PC-9 (cell line): ENCODE results near the gene KAT8. TPM values are rescaled to one million over a fixed set of nuclear protein-coding genes. Genes with fewer than 3 reads are reported as not detected.

Experiments
- BruUV-seq: library from RNA; stranded (reverse); fragments of 400-500 nt; replicated peaks from 2 replicates; lab custom pipeline; 2021; lab: Mats Ljungman, UMichigan
- CTCF ChIA-PET: fragments of 300-600 bp; sonication (Branson Sonifier 250); formaldehyde crosslinking; loops from one replicate; lab custom pipeline; 2022; ENCODE audit warnings: antibody characterized with exemption; lab: Charles Lee
- POLR2A ChIA-PET: fragments of 300-600 bp; sonication (Branson Sonifier 250); formaldehyde crosslinking; loops from one replicate; lab custom pipeline; 2022; ENCODE audit warnings: antibody characterized with exemption; ENCODE audit not compliant: unreplicated experiment; lab: Charles Lee
- DNase-seq, 2 experiments: peaks; one replicate each; pipeline versions ENCODE4 v3.0.0 to v3.0.0-alpha.2; 2015 to 2022; ENCODE audit warnings: mixed read lengths in 1 of 2
- H2AFZ ChIP-seq: fragments of 200-600 bp; sonication (generic); 2 replicates; pipeline ENCODE4 v1.8.1; 2017; ENCODE audit warnings: antibody characterized with exemption
- H3F3A ChIP-seq: fragments of 200-600 bp; sonication (generic); 2 replicates; pipeline ENCODE4 v1.8.1; 2017; ENCODE audit warnings: antibody characterized with exemption, mild to moderate bottlenecking, low read depth; ENCODE audit not compliant: insufficient read depth
- H3K27ac ChIP-seq: fragments of 200-600 bp; sonication (generic); 2 replicates; pipeline ENCODE4 v1.6.1; 2016; ENCODE audit warnings: mixed run types
- H3K27me3 ChIP-seq: fragments of 200-600 bp; sonication (generic); 2 replicates; pipeline ENCODE4 v1.6.1; 2016; ENCODE audit warnings: low read depth, mixed run types; ENCODE audit not compliant: insufficient read depth
- H3K36me3 ChIP-seq: fragments of 200-600 bp; sonication (generic); 2 replicates; pipeline ENCODE4 v1.6.1; 2016; ENCODE audit warnings: low read depth, mixed run types
- H3K4me1 ChIP-seq: fragments of 200-600 bp; sonication (generic); replicated peaks from 2 replicates; pipeline ENCODE4 v1.6.1; 2016; ENCODE audit warnings: mixed run types; ENCODE audit not compliant: insufficient read depth
- H3K4me2 ChIP-seq: fragments of 200-600 bp; sonication (generic); 2 replicates; pipeline ENCODE4 v1.6.1; 2017; ENCODE audit warnings: mixed run types
- H3K4me3 ChIP-seq: fragments of 200-600 bp; sonication (generic); 2 replicates; pipeline ENCODE4 v1.6.1; 2016; ENCODE audit warnings: mixed run types
- H3K79me2 ChIP-seq: fragments of 200-600 bp; sonication (generic); 2 replicates; pipeline ENCODE4 v1.6.1; 2017; ENCODE audit warnings: low read depth, mixed run types
- H3K9me2 ChIP-seq: fragments of 200-600 bp; sonication (generic); 2 replicates; pipeline ENCODE4 v1.8.1; 2017; ENCODE audit warnings: mild to moderate bottlenecking; ENCODE audit not compliant: insufficient read depth
- H3K9me3 ChIP-seq: fragments of 200-600 bp; sonication (generic); 2 replicates; pipeline ENCODE4 v1.8.1; 2016; ENCODE audit warnings: low read depth; ENCODE audit not compliant: insufficient read depth
- H4K20me1 ChIP-seq: fragments of 200-600 bp; sonication (generic); 2 replicates; pipeline ENCODE4 v1.8.1; 2017; ENCODE audit not compliant: insufficient read depth
- EZH2 ChIP-seq: fragments of 200-600 bp; sonication (generic); IDR thresholded peaks from 2 replicates; pipeline ENCODE4 v1.8.0; 2017; ENCODE audit warnings: antibody characterized with exemption, low read depth
- intact Hi-C: fragments of 100-400 bp; cut with micrococcal nuclease; formaldehyde crosslinking; loops from one replicate; pipeline ENCODE4 v1.10.0; 2022; ENCODE audit not compliant: unreplicated experiment
- total RNA-seq: library from RNA; stranded (reverse); gene quantifications from 2 replicates; pipeline ENCODE4 v1.2.3, GENCODE V29; 2021
- TF ChIP-seq, protein P1 (sequence below): fragments of 200-600 bp; sonication (generic); conservative IDR thresholded peaks from 2 replicates; pipeline ENCODE4 v1.6.1; 2017; ENCODE audit warnings: mixed run types, antibody characterized with exemption, mild to moderate bottlenecking, moderate library complexity

KAT8 gene
- total RNA-seq, 1 experiment from 2014 or later, result 81.4 TPM

- peaks cover 39% of the 10 kb centered on the region for H3K4me1 ChIP-seq
- no peaks in the 10 kb centered on the region for H4K20me1 ChIP-seq
- intact Hi-C loops, result loop anchor here (1.0 to 5.0 kb wide), 7 partner anchors 25 to 726 kb away; partner anchors contain the start of genes BCKDK, HSD3B7, KAT8 and STX4
These were observed 24.9 kb downstream of the KAT8 start for GRCh38 chr16:31142109-31143010.

DNA sequence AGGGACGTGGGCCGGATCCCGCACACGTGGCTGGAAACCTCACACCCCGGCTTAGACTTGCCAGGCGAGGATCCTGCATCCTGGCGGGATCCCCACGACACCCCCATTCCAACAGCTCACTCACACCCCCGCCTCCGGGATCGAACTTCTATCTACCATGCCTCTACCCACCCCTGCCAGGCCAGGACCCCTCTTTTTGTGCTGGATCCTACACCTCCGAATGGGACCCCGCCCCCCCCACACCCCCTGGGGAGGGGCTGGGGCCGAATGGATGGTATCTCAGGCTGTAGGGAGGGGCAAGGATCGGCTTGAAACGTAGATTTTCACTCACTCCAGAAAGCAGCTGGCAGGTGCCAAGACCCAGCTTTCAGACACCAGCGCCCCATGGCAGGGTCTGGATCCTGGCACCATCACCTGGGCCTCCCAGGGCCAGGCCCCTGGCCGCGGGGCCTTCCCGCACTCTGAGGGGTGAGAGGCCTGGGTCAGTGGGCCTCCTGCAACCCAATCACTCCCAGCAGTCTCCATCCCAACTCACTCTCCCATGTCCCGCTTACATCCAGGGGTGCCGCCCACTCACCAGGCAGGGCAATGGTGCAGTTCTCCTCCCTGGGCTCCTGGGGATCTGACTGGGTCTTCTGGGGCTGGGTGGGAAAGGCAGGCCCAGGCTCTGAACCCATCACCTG is 25.7 kb downstream of the KAT8 start:
- TF ChIP-seq EZH2, result no peak
- TF ChIP-seq, protein P1, sequence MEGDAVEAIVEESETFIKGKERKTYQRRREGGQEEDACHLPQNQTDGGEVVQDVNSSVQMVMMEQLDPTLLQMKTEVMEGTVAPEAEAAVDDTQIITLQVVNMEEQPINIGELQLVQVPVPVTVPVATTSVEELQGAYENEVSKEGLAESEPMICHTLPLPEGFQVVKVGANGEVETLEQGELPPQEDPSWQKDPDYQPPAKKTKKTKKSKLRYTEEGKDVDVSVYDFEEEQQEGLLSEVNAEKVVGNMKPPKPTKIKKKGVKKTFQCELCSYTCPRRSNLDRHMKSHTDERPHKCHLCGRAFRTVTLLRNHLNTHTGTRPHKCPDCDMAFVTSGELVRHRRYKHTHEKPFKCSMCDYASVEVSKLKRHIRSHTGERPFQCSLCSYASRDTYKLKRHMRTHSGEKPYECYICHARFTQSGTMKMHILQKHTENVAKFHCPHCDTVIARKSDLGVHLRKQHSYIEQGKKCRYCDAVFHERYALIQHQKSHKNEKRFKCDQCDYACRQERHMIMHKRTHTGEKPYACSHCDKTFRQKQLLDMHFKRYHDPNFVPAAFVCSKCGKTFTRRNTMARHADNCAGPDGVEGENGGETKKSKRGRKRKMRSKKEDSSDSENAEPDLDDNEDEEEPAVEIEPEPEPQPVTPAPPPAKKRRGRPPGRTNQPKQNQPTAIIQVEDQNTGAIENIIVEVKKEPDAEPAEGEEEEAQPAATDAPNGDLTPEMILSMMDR, result no peak

More at GRCh38 chr16:31142109-31143010, 24.9 kb downstream of the KAT8 start:
- ChIA-PET POLR2A (interaction anchor here (0.5 to 1.9 kb wide), 21 partner anchors 8 to 484 kb away, joined by 3 to 108 read pairs (median 6); partner anchors contain the start of genes CTF1, FBRS, FUS and HSD3B7), CTCF (interaction anchor here (0.5 to 1.9 kb wide), 25 partner anchors 8 to 318 kb away, joined by 3 to 49 read pairs (median 4); partner anchors contain the start of genes FUS, HSD3B7, ITGAX and KAT8)
- no peak for TF ChIP-seq EZH2
- TF ChIP-seq, protein P1, result peak; percentile 93
- BruUV-seq, result no TSS peak
- Histone ChIP-seq H3K79me2 (no peaks in the 10 kb centered on the region), H3K27ac (peak overlapping the region; percentile 69), H3K9me2 (no peaks in the 10 kb centered on the region), H2AFZ (peak overlapping the region; percentile 71), H3K36me3 (no peaks in the 10 kb centered on the region), H3K9me3 (no peaks in the 10 kb centered on the region), H3K27me3 (no peaks in the 10 kb centered on the region), H3K4me3 (peak overlapping the region; percentile 52), H3K4me2 (peak overlapping the region; percentile 78), H3F3A (peaks cover 40% of the 10 kb centered on the region)
- peak; percentile 95 to 100 for DNase-seq

More for the DNA sequence above, 25.7 kb downstream of the KAT8 start:
- Histone ChIP-seq H3K27me3 (no peaks in the 10 kb centered on the region), H3K4me3 (peak overlapping the region; percentile 52; the same call in 1 of the 2 replicates), H3K9me3 (no peaks in the 10 kb centered on the region), H2AFZ (peak overlapping the region; percentile 71; the same call in 1 of the 2 replicates), H3K79me2 (no peaks in the 10 kb centered on the region), H3F3A (peaks cover 38% of the 10 kb centered on the region), H3K27ac (no peak overlapping the region), H3K9me2 (no peaks in the 10 kb centered on the region), H3K4me1 (peaks cover 31% of the 10 kb centered on the region), H3K36me3 (no peaks in the 10 kb centered on the region), H4K20me1 (no peaks in the 10 kb centered on the region), H3K4me2 (peak overlapping the region; percentile 78)
- intact Hi-C loops, result loop anchor here (2.0 to 5.0 kb wide), 2 partner anchors 36 to 726 kb away; partner anchors contain the start of gene BCKDK
- BruUV-seq, result no TSS peak
- DNase-seq, result no peak
- POLR2A ChIA-PET, result interaction anchor here (0.6 to 1.9 kb wide), 5 partner anchors 25 to 313 kb away, joined by 3 to 108 read pairs (median 8); partner anchors contain the start of genes HSD3B7 and KAT8
- CTCF ChIA-PET, result interaction anchor here (0.8 to 1.9 kb wide), 9 partner anchors 12 to 159 kb away, joined by 3 to 49 read pairs (median 16); partner anchors contain the start of genes HSD3B7, KAT8, ZNF646 and ZNF668
